ENCODE data around the gene AARSD1. TPM values are rescaled to one million over a fixed set of nuclear protein-coding genes. Genes with fewer than 3 reads are reported as not detected.

AARSD1 gene, protein sequence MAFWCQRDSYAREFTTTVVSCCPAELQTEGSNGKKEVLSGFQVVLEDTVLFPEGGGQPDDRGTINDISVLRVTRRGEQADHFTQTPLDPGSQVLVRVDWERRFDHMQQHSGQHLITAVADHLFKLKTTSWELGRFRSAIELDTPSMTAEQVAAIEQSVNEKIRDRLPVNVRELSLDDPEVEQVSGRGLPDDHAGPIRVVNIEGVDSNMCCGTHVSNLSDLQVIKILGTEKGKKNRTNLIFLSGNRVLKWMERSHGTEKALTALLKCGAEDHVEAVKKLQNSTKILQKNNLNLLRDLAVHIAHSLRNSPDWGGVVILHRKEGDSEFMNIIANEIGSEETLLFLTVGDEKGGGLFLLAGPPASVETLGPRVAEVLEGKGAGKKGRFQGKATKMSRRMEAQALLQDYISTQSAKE
- 17.7 and 21.6 TPM in 2 replicates for total RNA-seq
- 37.3 and 51.2 TPM in 2 replicates for polyA plus RNA-seq
- polyA plus RNA-seq (2012) = 31.4 and 44.9 TPM in 2 replicates
- polyA minus RNA-seq (ENCODE audit: low replicate concordance) = 31.9 and 37.0 TPM in 2 replicates

GRCh38 chr17:42964161-42964932 lies at the start of gene AARSD1:
TSS of gene AARSD1 (minus strand) at chr17:42964454. CDS start at chr17:42964440, 14 bp downstream.
- Histone ChIP-seq H2AFZ (ENCODE audit: low read length) (peak within 1 kb of the TSS; percentile 95), H3K36me3 (ENCODE audit: control insufficient read depth, insufficient read depth, low read length) (peaks cover 3% of the 10 kb centered on the region), H3K9me3 (ENCODE audit: control insufficient read depth, insufficient read depth, low read depth, low read length) (no peaks in the 10 kb centered on the region), H3K27ac (ENCODE audit: insufficient read depth, low read length) (peak within 1 kb of the TSS; percentile 91), H3K4me1 (ENCODE audit: control insufficient read depth, extremely low read depth, insufficient read depth, low read length) (peaks cover 3% of the 10 kb centered on the region), H3K27me3 (ENCODE audit: control insufficient read depth, insufficient read depth, low read length) (no peaks in the 10 kb centered on the region), H4K20me1 (ENCODE audit: control insufficient read depth, extremely low read depth, insufficient read depth, low read length) (no peaks in the 10 kb centered on the region), H3K79me2 (ENCODE audit: control insufficient read depth, insufficient read depth, low read length) (peaks cover 10% of the 10 kb centered on the region), H3K4me2 (ENCODE audit: extremely low read depth, insufficient read depth, low read length) (peak within 1 kb of the TSS; percentile 93), H3K9ac (ENCODE audit: insufficient read depth, low read length) (peak within 1 kb of the TSS; percentile 78), H3K4me3 (replicated peaks in 1 of 4; ENCODE audit: control extremely low read depth in 1 of 4, insufficient read depth in 1 of 4, low read depth in 3 of 4, low read length in 4 of 4) (peak within 1 kb of the TSS; percentile 92 to 98 (median 94))
- TF ChIP-seq, protein P1, sequence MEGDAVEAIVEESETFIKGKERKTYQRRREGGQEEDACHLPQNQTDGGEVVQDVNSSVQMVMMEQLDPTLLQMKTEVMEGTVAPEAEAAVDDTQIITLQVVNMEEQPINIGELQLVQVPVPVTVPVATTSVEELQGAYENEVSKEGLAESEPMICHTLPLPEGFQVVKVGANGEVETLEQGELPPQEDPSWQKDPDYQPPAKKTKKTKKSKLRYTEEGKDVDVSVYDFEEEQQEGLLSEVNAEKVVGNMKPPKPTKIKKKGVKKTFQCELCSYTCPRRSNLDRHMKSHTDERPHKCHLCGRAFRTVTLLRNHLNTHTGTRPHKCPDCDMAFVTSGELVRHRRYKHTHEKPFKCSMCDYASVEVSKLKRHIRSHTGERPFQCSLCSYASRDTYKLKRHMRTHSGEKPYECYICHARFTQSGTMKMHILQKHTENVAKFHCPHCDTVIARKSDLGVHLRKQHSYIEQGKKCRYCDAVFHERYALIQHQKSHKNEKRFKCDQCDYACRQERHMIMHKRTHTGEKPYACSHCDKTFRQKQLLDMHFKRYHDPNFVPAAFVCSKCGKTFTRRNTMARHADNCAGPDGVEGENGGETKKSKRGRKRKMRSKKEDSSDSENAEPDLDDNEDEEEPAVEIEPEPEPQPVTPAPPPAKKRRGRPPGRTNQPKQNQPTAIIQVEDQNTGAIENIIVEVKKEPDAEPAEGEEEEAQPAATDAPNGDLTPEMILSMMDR (conservative IDR thresholded peaks at IDR 0.05 in 1 of 2, IDR thresholded peaks at IDR 0.05 in 1 of 2; ENCODE audit: low read depth in 1 of 2, low read length in 2 of 2) = no peak
- no peak for TF ChIP-seq EZH2 (IDR thresholded peaks at IDR 0.05; ENCODE audit: low read length, missing control alignments)
- DNase-seq (ENCODE audit: low read depth in 2 of 2) = peak; percentile 94 to 96

DNA sequence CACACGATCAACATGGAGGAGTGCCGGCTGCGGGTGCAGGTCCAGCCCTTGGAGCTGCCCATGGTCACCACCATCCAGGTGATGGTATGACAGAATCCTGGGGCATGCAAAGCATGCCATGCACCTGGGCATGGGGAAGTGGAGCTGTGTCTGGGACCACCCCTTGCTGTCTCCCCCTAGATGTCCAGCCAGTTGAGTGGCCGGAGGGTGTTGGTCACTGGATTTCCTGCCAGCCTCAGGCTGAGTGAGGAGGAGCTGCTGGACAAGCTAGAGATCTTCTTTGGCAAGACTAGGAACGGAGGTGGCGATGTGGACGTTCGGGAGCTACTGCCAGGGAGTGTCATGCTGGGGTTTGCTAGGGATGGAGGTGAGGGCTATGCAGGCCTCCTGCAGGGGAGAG lies 49.0 kb upstream of the AARSD1 start:
- Histone ChIP-seq H4K20me1 (ENCODE audit: control insufficient read depth, extremely low read depth, insufficient read depth, low read length) (no peaks in the 10 kb centered on the region), H3K4me1 (ENCODE audit: control insufficient read depth, extremely low read depth, insufficient read depth, low read length) (no peaks in the 10 kb centered on the region), H3K4me2 (ENCODE audit: extremely low read depth, insufficient read depth, low read length) (no peak overlapping the region), H3K9ac (ENCODE audit: insufficient read depth, low read length) (no peak overlapping the region), H3K9me3 (ENCODE audit: control insufficient read depth, insufficient read depth, low read depth, low read length) (no peaks in the 10 kb centered on the region), H3K4me3 (replicated peaks in 1 of 4; ENCODE audit: control extremely low read depth in 1 of 4, insufficient read depth in 1 of 4, low read depth in 3 of 4, low read length in 4 of 4) (no peak overlapping the region), H2AFZ (ENCODE audit: low read length) (no peak overlapping the region), H3K36me3 (ENCODE audit: control insufficient read depth, insufficient read depth, low read length) (peaks cover 15% of the 10 kb centered on the region), H3K79me2 (ENCODE audit: control insufficient read depth, insufficient read depth, low read length) (peaks cover 6% of the 10 kb centered on the region), H3K27ac (ENCODE audit: insufficient read depth, low read length) (no peak overlapping the region), H3K27me3 (ENCODE audit: control insufficient read depth, insufficient read depth, low read length) (no peaks in the 10 kb centered on the region)
- no peak for TF ChIP-seq EZH2 (IDR thresholded peaks at IDR 0.05; ENCODE audit: low read length, missing control alignments)
- TF ChIP-seq, protein P1 (conservative IDR thresholded peaks at IDR 0.05 in 1 of 2, IDR thresholded peaks at IDR 0.05 in 1 of 2; ENCODE audit: low read depth in 1 of 2, low read length in 2 of 2) = no peak
- DNase-seq (ENCODE audit: low read depth in 2 of 2) = no peak

Data from fibroblast of lung (primary cell).